GM12878 (cell line): ENCODE measurements around the gene NCBP3. TPM values are rescaled to one million over a fixed set of nuclear protein-coding genes. Genes with fewer than 3 reads are reported as not detected.

Experiments
- ATAC-seq: fragments of 200-7000 bp; cut with Tn5 transposase; 3 replicates; pipeline ENCODE4 v1.9.1; 2020; ENCODE audit warnings: mild to moderate bottlenecking, moderate library complexity
- BruUV-seq: library from RNA; stranded (reverse); fragments of 400-500 nt; replicated peaks from 2 replicates; lab custom pipeline; 2021; lab: Mats Ljungman, UMichigan
- CTCF ChIA-PET: fragments of 300-600 bp; sonication (Branson Sonifier 250); formaldehyde crosslinking; extraction: SDS; loops from one replicate; lab custom pipeline; 2021; ENCODE audit warnings: inconsistent platforms; lab: Yijun Ruan, JAX
- POLR2A ChIA-PET: fragments of 350-600 bp; formaldehyde crosslinking; extraction: SDS; loops from one replicate; lab custom pipeline; 2021; ENCODE audit warnings: inconsistent platforms; lab: Charles Lee
- RAD21 ChIA-PET: fragments of 300-600 bp; sonication (Branson Sonifier 250); formaldehyde crosslinking; loops from one replicate; lab custom pipeline; 2023; ENCODE audit warnings: antibody characterized with exemption; ENCODE audit not compliant: unreplicated experiment; lab: Charles Lee
- SMC1A ChIA-PET: fragments of 300-600 bp; sonication (Branson Sonifier 250); formaldehyde crosslinking; loops from one replicate; lab custom pipeline; 2023; ENCODE audit not compliant: unreplicated experiment, uncharacterized antibody; lab: Charles Lee
- DNase-seq: peaks from one replicate; pipeline ENCODE4 v3.0.0-alpha.2; 2011; ENCODE audit warnings: low read depth, low spot score
- FAIRE-seq: peaks from 3 replicates; lab custom pipeline; 2011; peaks lifted over from hg19 to GRCh38; lab: Jason Lieb, UNC
- H2AFZ ChIP-seq: 2 replicates; pipeline ENCODE4 v1.6.0; 2011; ENCODE audit warnings: low read depth, low read length, control low read depth; ENCODE audit not compliant: control insufficient read depth
- H3K27ac ChIP-seq: 2 replicates; pipeline ENCODE4 v1.5.1; 2011; ENCODE audit warnings: control low read depth; ENCODE audit not compliant: control insufficient read depth, insufficient read depth
- H3K27me3 ChIP-seq, 2 experiments: replicated peaks in 1 of 2; 2 replicates each; pipeline versions ENCODE4 v1.6.0 to v1.6.1; 2011; ENCODE audit warnings: low read length in 1 of 2; ENCODE audit not compliant: control insufficient read depth in 2 of 2, insufficient read depth in 2 of 2
- H3K36me3 ChIP-seq, 2 experiments: 2 replicates each; pipeline ENCODE4 v1.5.1; 2011; ENCODE audit warnings: low read length in 1 of 2; ENCODE audit not compliant: control insufficient read depth in 2 of 2, insufficient read depth in 2 of 2
- H3K4me1 ChIP-seq: 2 replicates; pipeline ENCODE4 v1.6.1; 2011; ENCODE audit warnings: mild to moderate bottlenecking, low read length, moderate library complexity, mixed read lengths; ENCODE audit not compliant: control insufficient read depth, insufficient read depth
- H3K4me2 ChIP-seq: 2 replicates; pipeline ENCODE4 v1.6.0; 2011; ENCODE audit warnings: control low read depth; ENCODE audit not compliant: control insufficient read depth, insufficient read depth
- H3K4me3 ChIP-seq: fragments of 200-600 bp; sonication (generic); 2 replicates; pipeline ENCODE4 v1.5.1; 2016
- H3K79me2 ChIP-seq: 2 replicates; pipeline ENCODE4 v1.6.0; 2011; ENCODE audit warnings: low read length; ENCODE audit not compliant: control insufficient read depth, insufficient read depth
- H3K9ac ChIP-seq: 2 replicates; pipeline ENCODE4 v1.8.0; 2011; ENCODE audit warnings: low read length, control low read depth, mixed read lengths; ENCODE audit not compliant: control insufficient read depth, insufficient read depth
- H3K9me3 ChIP-seq: replicated peaks from 3 replicates; pipeline ENCODE4 v1.5.1; 2011; ENCODE audit warnings: mild to moderate bottlenecking, low read length; ENCODE audit not compliant: control insufficient read depth, insufficient read depth
- H4K20me1 ChIP-seq: 2 replicates; pipeline ENCODE4 v1.6.0; 2011; ENCODE audit not compliant: control insufficient read depth, insufficient read depth
- ASH2L ChIP-seq: fragments of 300-600, 200-600 bp; sonication (generic); IDR thresholded peaks from 2 replicates; pipeline ENCODE4 v1.6.1; 2017; ENCODE audit warnings: low read depth, mild to moderate bottlenecking, borderline replicate concordance
- BACH1 ChIP-seq: fragments of 450-650 bp; IDR thresholded peaks from 2 replicates; pipeline ENCODE4 v1.6.1; 2017; ENCODE audit warnings: mild to moderate bottlenecking, borderline replicate concordance
- BHLHE40 ChIP-seq, 2 experiments: fragments of 450-650 bp in 1 of 2; IDR thresholded peaks; 2 replicates each; pipeline ENCODE4 v1.6.1; 2011 to 2017; ENCODE audit warnings: low read depth in 2 of 2, borderline replicate concordance in 1 of 2, improper control_type of control experiment in 1 of 2, low read length in 1 of 2, mild to moderate bottlenecking in 1 of 2
- CBFB ChIP-seq: IDR thresholded peaks from 2 replicates; pipeline ENCODE4 v1.6.1; 2016; ENCODE audit warnings: antibody characterized with exemption, low read depth
- EZH2 ChIP-seq: IDR thresholded peaks from 2 replicates; pipeline ENCODE4 v1.6.1; 2012; ENCODE audit warnings: low read depth, mild to moderate bottlenecking, control low read depth, inconsistent platforms, low read length, borderline replicate concordance; ENCODE audit not compliant: control insufficient read depth
- FOS ChIP-seq: IDR thresholded peaks from 3 replicates; pipeline ENCODE4 v1.6.1; 2011; ENCODE audit warnings: borderline replicate concordance; ENCODE audit not compliant: insufficient read length; ENCODE audit errors: extremely low read depth
- HCFC1 ChIP-seq: fragments of 150-350 bp; IDR thresholded peaks from 2 replicates; pipeline ENCODE4 v1.6.1; 2014; ENCODE audit warnings: low read length
- LARP7 ChIP-seq: fragments of 450-650 bp; IDR thresholded peaks from 2 replicates; pipeline ENCODE4 v1.6.1; 2017; ENCODE audit warnings: mild to moderate bottlenecking
- MEF2A ChIP-seq: IDR thresholded peaks from 2 replicates; pipeline ENCODE4 v1.6.1; 2011; ENCODE audit warnings: low read depth, mild to moderate bottlenecking, low read length, moderate library complexity; ENCODE audit not compliant: insufficient read depth
- MTA3 ChIP-seq: IDR thresholded peaks from 2 replicates; pipeline ENCODE4 v1.6.1; 2012; ENCODE audit warnings: low read length, inconsistent platforms, borderline replicate concordance
- RELB ChIP-seq: fragments of 450-650 bp; IDR thresholded peaks from 2 replicates; pipeline ENCODE4 v1.6.1; 2017; ENCODE audit warnings: low read depth, mild to moderate bottlenecking, moderate library complexity
- RFX5 ChIP-seq: IDR thresholded peaks from 2 replicates; pipeline ENCODE4 v1.6.1; 2011; ENCODE audit warnings: low read depth, low read length, improper control_type of control experiment
- SIX5 ChIP-seq: IDR thresholded peaks from 2 replicates; pipeline ENCODE4 v1.6.1; 2011; ENCODE audit warnings: mild to moderate bottlenecking, low read depth, low read length, moderate library complexity; ENCODE audit not compliant: severe bottlenecking
- SREBF2 ChIP-seq: IDR thresholded peaks from 2 replicates; pipeline ENCODE4 v1.6.1; 2012; ENCODE audit warnings: mild to moderate bottlenecking, low read length
- ZBTB11 ChIP-seq: fragments of 450-650 bp; formaldehyde crosslinking; IDR thresholded peaks from 2 replicates; pipeline ENCODE4 v1.5.0; 2022; ENCODE audit warnings: mild to moderate bottlenecking, missing genetic modification characterization
- WGBS: methylation state at CpG from one replicate; pipeline ENCODE4 v1.1.6; 2016; ENCODE audit warnings: low lambda C conversion rate; ENCODE audit not compliant: insufficient replicate concordance, insufficient coverage; ENCODE audit errors: missing lambda C conversion rate; 5-methylcytosine and 5-hydroxymethylcytosine counted together
- in situ Hi-C: fragments of 300-500 bp; cut with MboI; formaldehyde crosslinking; loops from 9 replicates; pipeline ENCODE4 v1.14.3; 2018; ENCODE audit warnings: mixed read lengths
- intact Hi-C: fragments of 100-400 bp; cut with micrococcal nuclease; formaldehyde crosslinking; loops from one replicate; pipeline ENCODE4 v1.14.2; 2022; ENCODE audit not compliant: unreplicated experiment
- polyA plus RNA-seq, 11 experiments: library from polyadenylated mRNA; depleted of rRNA in 4 of 11; unstranded in 6 of 11; stranded (reverse) in 5 of 11; fragments of >200 nt; fragmentation: Nextera tagmentation in 4 of 11; fragmentation: Illumina TruSeq in 1 of 11; extraction: Ambion mirVana in 4 of 11; extraction: Trizol in 1 of 11; gene quantifications; 1 replicate in 1 of 11; 2 replicates in 10 of 11; pipeline versions ENCODE4 v1.2.1 to v1.2.3, GENCODE V29; 2011 to 2016; ENCODE audit warnings: inconsistent platforms in 2 of 11, missing spikeins in 2 of 11, low read depth in 1 of 11
- total RNA-seq, 4 experiments: library from RNA; depleted of rRNA in 3 of 4; stranded (reverse); fragments of >200 nt in 3 of 4; fragmentation: Illumina TruSeq in 1 of 4; extraction: Trizol in 1 of 4; gene quantifications; 2 replicates each; pipeline versions ENCODE4 v1.2.1 to v1.2.3, GENCODE V29; 2013 to 2021
- TF ChIP-seq, protein P1 (sequence below): fragments of 450-650 bp; IDR thresholded peaks from 2 replicates; pipeline ENCODE4 v1.6.1; 2014; ENCODE audit warnings: mild to moderate bottlenecking
- TF ChIP-seq, protein P2 (sequence below): fragments of 450-650 bp; IDR thresholded peaks from 2 replicates; pipeline ENCODE4 v1.6.1; 2017; ENCODE audit warnings: antibody characterized with exemption, mild to moderate bottlenecking, moderate library complexity

The NCBP3 gene
- total and polyA plus RNA-seq, 10 of the 15 experiments (the other 5 are each of a cell fraction or from before 2014, with no cell fraction given), result 5.2 to 32.0 (median 23.2) TPM

- DNase-seq, result no peak
- in situ Hi-C loops, result no loop called here
- Histone ChIP-seq H2AFZ (no peak overlapping the region), H3K4me3 (no peak overlapping the region), H3K79me2 (no peaks in the 10 kb centered on the region), H3K9ac (no peak overlapping the region), H3K4me2 (no peak overlapping the region), H3K4me1 (no peaks in the 10 kb centered on the region; the same call in 1 of the 2 replicates), H3K9me3 (no peaks in the 10 kb centered on the region), H3K36me3 (no peaks in the 10 kb centered on the region), H3K27ac (no peak overlapping the region), H3K27me3 (peaks cover 0 to 2% of the 10 kb centered on the region in 2 experiments; a peak in 1 of 4 replicates), H4K20me1 (no peaks in the 10 kb centered on the region)
- intact Hi-C loops, result no loop called here
- ATAC-seq, result no peak
- 67% methylated on average over 4 of the region's 4 CpGs for WGBS
- ChIA-PET CTCF (no interaction called here), RAD21 (no interaction called here), POLR2A (no interaction called here), SMC1A (no interaction called here)
- FAIRE-seq, result no peak
- BruUV-seq, result no TSS peak
- TF ChIP-seq FOS, result no peak
- no peak for TF ChIP-seq ASH2L
- TF ChIP-seq RFX5, result no peak
- no peak for TF ChIP-seq EZH2
- TF ChIP-seq MTA3, result no peak
- no peak for TF ChIP-seq BACH1
- TF ChIP-seq, protein P1, sequence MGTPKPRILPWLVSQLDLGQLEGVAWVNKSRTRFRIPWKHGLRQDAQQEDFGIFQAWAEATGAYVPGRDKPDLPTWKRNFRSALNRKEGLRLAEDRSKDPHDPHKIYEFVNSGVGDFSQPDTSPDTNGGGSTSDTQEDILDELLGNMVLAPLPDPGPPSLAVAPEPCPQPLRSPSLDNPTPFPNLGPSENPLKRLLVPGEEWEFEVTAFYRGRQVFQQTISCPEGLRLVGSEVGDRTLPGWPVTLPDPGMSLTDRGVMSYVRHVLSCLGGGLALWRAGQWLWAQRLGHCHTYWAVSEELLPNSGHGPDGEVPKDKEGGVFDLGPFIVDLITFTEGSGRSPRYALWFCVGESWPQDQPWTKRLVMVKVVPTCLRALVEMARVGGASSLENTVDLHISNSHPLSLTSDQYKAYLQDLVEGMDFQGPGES, result no peak
- no peak for TF ChIP-seq BHLHE40 (IDR thresholded peaks at IDR 0.05; ENCODE audit: borderline replicate concordance in 1 of 2, low read depth in 2 of 2, low read length in 1 of 2)
- TF ChIP-seq LARP7, result no peak
- no peak for TF ChIP-seq ZBTB11
- TF ChIP-seq SIX5, result no peak
- TF ChIP-seq MEF2A, result no peak
- TF ChIP-seq CBFB, result no peak
- no peak for TF ChIP-seq RELB
- TF ChIP-seq, protein P2, sequence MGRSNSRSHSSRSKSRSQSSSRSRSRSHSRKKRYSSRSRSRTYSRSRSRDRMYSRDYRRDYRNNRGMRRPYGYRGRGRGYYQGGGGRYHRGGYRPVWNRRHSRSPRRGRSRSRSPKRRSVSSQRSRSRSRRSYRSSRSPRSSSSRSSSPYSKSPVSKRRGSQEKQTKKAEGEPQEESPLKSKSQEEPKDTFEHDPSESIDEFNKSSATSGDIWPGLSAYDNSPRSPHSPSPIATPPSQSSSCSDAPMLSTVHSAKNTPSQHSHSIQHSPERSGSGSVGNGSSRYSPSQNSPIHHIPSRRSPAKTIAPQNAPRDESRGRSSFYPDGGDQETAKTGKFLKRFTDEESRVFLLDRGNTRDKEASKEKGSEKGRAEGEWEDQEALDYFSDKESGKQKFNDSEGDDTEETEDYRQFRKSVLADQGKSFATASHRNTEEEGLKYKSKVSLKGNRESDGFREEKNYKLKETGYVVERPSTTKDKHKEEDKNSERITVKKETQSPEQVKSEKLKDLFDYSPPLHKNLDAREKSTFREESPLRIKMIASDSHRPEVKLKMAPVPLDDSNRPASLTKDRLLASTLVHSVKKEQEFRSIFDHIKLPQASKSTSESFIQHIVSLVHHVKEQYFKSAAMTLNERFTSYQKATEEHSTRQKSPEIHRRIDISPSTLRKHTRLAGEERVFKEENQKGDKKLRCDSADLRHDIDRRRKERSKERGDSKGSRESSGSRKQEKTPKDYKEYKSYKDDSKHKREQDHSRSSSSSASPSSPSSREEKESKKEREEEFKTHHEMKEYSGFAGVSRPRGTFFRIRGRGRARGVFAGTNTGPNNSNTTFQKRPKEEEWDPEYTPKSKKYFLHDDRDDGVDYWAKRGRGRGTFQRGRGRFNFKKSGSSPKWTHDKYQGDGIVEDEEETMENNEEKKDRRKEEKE, result no peak
- no peak for TF ChIP-seq SREBF2
- no peak for TF ChIP-seq HCFC1
Measured at GRCh38 chr17:3885970-3886369, 39.9 kb upstream of the NCBP3 start.
